ENCODE results near the gene CELF4.

- TF ChIP-seq CREB1 (IDR thresholded peaks at IDR 0.05; ENCODE audit: low read depth) = no peak
- TF ChIP-seq FOXM1 (IDR thresholded peaks at IDR 0.05; ENCODE audit: borderline replicate concordance, low read depth) = no peak
- TF ChIP-seq TCF12 (IDR thresholded peaks at IDR 0.05; ENCODE audit: low read depth) = no peak
Observed at GRCh38 chr18:37442477-37442876, 123.1 kb downstream of the CELF4 start.

Measured in Ishikawa (cell line).